HUES64 (cell line): Measurements from ENCODE around the gene CTBP2.
"Not testable (repeated sequence)": the region's sequence is repeated elsewhere in the genome, so short reads cannot be mapped to it uniquely, and the experiment has no call there.

Source experiments
- H3K27ac ChIP-seq: 2 replicates; pipeline ENCODE4 v1.7.0; 2013; ENCODE audit warnings: low read depth, low read length, inconsistent platforms
- H3K27me3 ChIP-seq: 2 replicates; pipeline ENCODE4 v1.6.1; 2013; ENCODE audit warnings: mild to moderate bottlenecking, low read length; ENCODE audit not compliant: insufficient read depth
- H3K36me3 ChIP-seq: 2 replicates; pipeline ENCODE4 v1.6.1; 2013; ENCODE audit warnings: mild to moderate bottlenecking, low read length; ENCODE audit not compliant: insufficient read depth
- H3K4me1 ChIP-seq: 2 replicates; pipeline ENCODE4 v1.6.1; 2013; ENCODE audit warnings: mild to moderate bottlenecking, low read length, moderate library complexity; ENCODE audit not compliant: insufficient read depth
- H3K4me3 ChIP-seq: 2 replicates; pipeline ENCODE4 v1.5.1; 2013; ENCODE audit warnings: mild to moderate bottlenecking, low read length, moderate library complexity
- H3K9ac ChIP-seq: 2 replicates; pipeline ENCODE4 v1.6.1; 2013; ENCODE audit warnings: mild to moderate bottlenecking, low read depth, low read length
- H3K9me3 ChIP-seq: 2 replicates; pipeline ENCODE4 v1.6.1; 2013; ENCODE audit warnings: low read depth, low read length; ENCODE audit not compliant: insufficient read depth
- WGBS: fragments of 150-250, 120-280 bp; methylation state at CpG from one replicate; pipeline ENCODE4 v1.1.7; 2013; ENCODE audit warnings: missing lambda C conversion rate; 5-methylcytosine and 5-hydroxymethylcytosine counted together

CTBP2 gene

GRCh38 chr10:125064681-125065492, 95.5 kb downstream of the CTBP2 start:
- Histone ChIP-seq H3K4me1 (peaks cover 30% of the 10 kb centered on the region), H3K9ac (no peak overlapping the region), H3K27me3 (no peaks in the 10 kb centered on the region), H3K27ac (peak overlapping the region; percentile 52), H3K36me3 (peaks cover 41% of the 10 kb centered on the region), H3K9me3 (no peaks in the 10 kb centered on the region), H3K4me3 (no peak overlapping the region)
- 96% methylated on average over 8 of the region's 8 CpGs for WGBS

- Histone ChIP-seq H3K4me3 (no peak overlapping the region), H3K27me3 (no peaks in the 10 kb centered on the region), H3K27ac (no peak overlapping the region), H3K9me3 (no peaks in the 10 kb centered on the region), H3K4me1 (peaks cover 35% of the 10 kb centered on the region), H3K9ac (no peak overlapping the region), H3K36me3 (peaks cover 48% of the 10 kb centered on the region)
- 94% methylated on average over 23 of the region's 23 CpGs for WGBS
Measured at GRCh38 chr10:125063256-125063925, 97.0 kb downstream of the CTBP2 start.

- Histone ChIP-seq H3K4me1 (peaks cover 39% of the 10 kb centered on the region), H3K4me3 (no peak overlapping the region), H3K27ac (no peak overlapping the region), H3K36me3 (peaks cover 48% of the 10 kb centered on the region), H3K9me3 (no peaks in the 10 kb centered on the region), H3K27me3 (no peaks in the 10 kb centered on the region), H3K9ac (no peak overlapping the region)
- WGBS = 91% methylated on average over 9 of the region's 9 CpGs
Measured at GRCh38 chr10:125062914-125063230, 97.5 kb downstream of the CTBP2 start.

GRCh38 chr10:125062227-125062913, 98.0 kb downstream of the CTBP2 start:
- 95% methylated on average over 18 of the region's 18 CpGs for WGBS
- Histone ChIP-seq H3K27ac (no peak overlapping the region), H3K9ac (no peak overlapping the region)

GRCh38 chr10:125061557-125062226, 98.7 kb downstream of the CTBP2 start:
- Histone ChIP-seq H3K4me3 (no peak overlapping the region), H3K9ac (no peak overlapping the region), H3K4me1 (peaks cover 51% of the 10 kb centered on the region), H3K27me3 (no peaks in the 10 kb centered on the region), H3K27ac (no peak overlapping the region), H3K36me3 (peaks cover 51% of the 10 kb centered on the region), H3K9me3 (no peaks in the 10 kb centered on the region)
- WGBS = 89% methylated on average over 21 of the region's 21 CpGs

More at GRCh38 chr10:125062227-125062913, 98.0 kb downstream of the CTBP2 start:
- H3K27me3 ChIP-seq = no peaks in the 10 kb centered on the region
- peaks cover 52% of the 10 kb centered on the region for H3K36me3 ChIP-seq
- no peak overlapping the region for H3K4me3 ChIP-seq
- no peaks in the 10 kb centered on the region for H3K9me3 ChIP-seq
- peaks cover 44% of the 10 kb centered on the region for H3K4me1 ChIP-seq

- Histone ChIP-seq H3K4me3 (no peak overlapping the region), H3K9me3 (no peaks in the 10 kb centered on the region), H3K36me3 (peaks cover 44% of the 10 kb centered on the region), H3K9ac (no peak overlapping the region), H3K4me1 (peaks cover 55% of the 10 kb centered on the region), H3K27ac (no peak overlapping the region), H3K27me3 (no peaks in the 10 kb centered on the region)
- 80% methylated on average over 21 of the region's 21 CpGs for WGBS
Measured at GRCh38 chr10:125060826-125061556, 99.4 kb downstream of the CTBP2 start.

- H3K4me1 ChIP-seq = peaks cover 53% of the 10 kb centered on the region
- H3K9ac ChIP-seq = no peak overlapping the region
- H3K27me3 ChIP-seq = no peaks in the 10 kb centered on the region
- 93% methylated on average over 9 of the region's 9 CpGs for WGBS
- no peak overlapping the region for H3K4me3 ChIP-seq
- no peak overlapping the region for H3K27ac ChIP-seq
- H3K9me3 ChIP-seq = no peaks in the 10 kb centered on the region
- H3K36me3 ChIP-seq = peaks cover 40% of the 10 kb centered on the region
Measured at GRCh38 chr10:125060482-125060825, 99.9 kb downstream of the CTBP2 start.

GRCh38 chr10:125060026-125060425, 100.3 kb downstream of the CTBP2 start:
- Histone ChIP-seq H3K9me3 (no peaks in the 10 kb centered on the region), H3K9ac (no peak overlapping the region), H3K4me1 (peaks cover 53% of the 10 kb centered on the region), H3K36me3 (peaks cover 38% of the 10 kb centered on the region), H3K4me3 (no peak overlapping the region), H3K27me3 (no peaks in the 10 kb centered on the region), H3K27ac (no peak overlapping the region)
- WGBS = 97% methylated on average over 10 of the region's 10 CpGs

GRCh38 chr10:125059348-125059747, 101.0 kb downstream of the CTBP2 start:
- H3K27ac ChIP-seq, H3K27me3 ChIP-seq, H3K9me3 ChIP-seq, H3K9ac ChIP-seq, H3K4me3 ChIP-seq: not testable (repeated sequence)
- peaks cover 35% of the 10 kb centered on the region for H3K36me3 ChIP-seq
- 96% methylated on average over 8 of the region's 8 CpGs for WGBS
- peaks cover 48% of the 10 kb centered on the region; the same call in 1 of the 2 replicates for H3K4me1 ChIP-seq

- Histone ChIP-seq H3K27ac (peak overlapping the region; percentile 16), H3K36me3 (peaks cover 23% of the 10 kb centered on the region)
Measured at GRCh38 chr10:125057158-125058001, 103.0 kb downstream of the CTBP2 start.

More at GRCh38 chr10:125057158-125058001, 103.0 kb downstream of the CTBP2 start:
- H3K9me3 ChIP-seq = no peaks in the 10 kb centered on the region
- no peak overlapping the region for H3K4me3 ChIP-seq
- WGBS = 82% methylated on average over 20 of the region's 20 CpGs
- peak overlapping the region; percentile 9; the same call in 1 of the 2 replicates for H3K9ac ChIP-seq
- H3K27me3 ChIP-seq = no peaks in the 10 kb centered on the region
- peaks cover 47% of the 10 kb centered on the region; the same call in 1 of the 2 replicates for H3K4me1 ChIP-seq
